GM18519 (cell line): ENCODE data around the gene INPP5A.

ENCODE experiments used
- ATAC-seq: cut with Tn5 transposase; IDR thresholded peaks from one replicate; pipeline ENCODE4 v1.9.1; 2021; ENCODE audit warnings: mild to moderate bottlenecking, moderate library complexity; ENCODE audit not compliant: unreplicated experiment, low FRiP score

INPP5A gene

DNA sequence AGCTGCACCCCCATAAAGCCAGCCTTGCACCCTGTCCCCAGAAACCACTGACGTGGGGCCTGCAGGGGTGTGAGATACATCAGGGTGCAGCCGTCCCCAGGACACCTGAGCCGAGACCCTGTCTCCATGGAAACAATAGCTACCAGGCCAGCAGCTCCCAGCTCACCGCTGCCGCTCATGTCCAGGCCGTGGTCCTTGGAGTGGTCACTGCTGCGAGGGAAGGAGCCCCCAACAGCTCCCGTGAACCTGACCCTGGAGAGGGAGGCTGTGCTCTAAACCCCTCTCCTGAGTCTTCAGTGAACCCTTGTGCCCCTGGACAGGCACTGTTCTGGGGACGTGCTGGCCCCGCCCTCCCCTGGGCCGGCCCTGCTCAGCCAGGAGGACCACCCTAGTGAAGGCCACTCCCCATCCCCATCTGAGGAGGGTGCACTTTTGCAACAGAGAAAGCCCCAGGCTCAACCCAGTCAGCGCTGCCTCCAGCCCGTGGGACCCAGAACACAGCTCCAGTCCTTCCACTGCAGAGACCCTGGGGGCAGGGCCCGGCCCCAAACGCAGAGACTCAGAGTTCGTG, 19.6 kb upstream of the INPP5A start:
- no peak for ATAC-seq

DNA sequence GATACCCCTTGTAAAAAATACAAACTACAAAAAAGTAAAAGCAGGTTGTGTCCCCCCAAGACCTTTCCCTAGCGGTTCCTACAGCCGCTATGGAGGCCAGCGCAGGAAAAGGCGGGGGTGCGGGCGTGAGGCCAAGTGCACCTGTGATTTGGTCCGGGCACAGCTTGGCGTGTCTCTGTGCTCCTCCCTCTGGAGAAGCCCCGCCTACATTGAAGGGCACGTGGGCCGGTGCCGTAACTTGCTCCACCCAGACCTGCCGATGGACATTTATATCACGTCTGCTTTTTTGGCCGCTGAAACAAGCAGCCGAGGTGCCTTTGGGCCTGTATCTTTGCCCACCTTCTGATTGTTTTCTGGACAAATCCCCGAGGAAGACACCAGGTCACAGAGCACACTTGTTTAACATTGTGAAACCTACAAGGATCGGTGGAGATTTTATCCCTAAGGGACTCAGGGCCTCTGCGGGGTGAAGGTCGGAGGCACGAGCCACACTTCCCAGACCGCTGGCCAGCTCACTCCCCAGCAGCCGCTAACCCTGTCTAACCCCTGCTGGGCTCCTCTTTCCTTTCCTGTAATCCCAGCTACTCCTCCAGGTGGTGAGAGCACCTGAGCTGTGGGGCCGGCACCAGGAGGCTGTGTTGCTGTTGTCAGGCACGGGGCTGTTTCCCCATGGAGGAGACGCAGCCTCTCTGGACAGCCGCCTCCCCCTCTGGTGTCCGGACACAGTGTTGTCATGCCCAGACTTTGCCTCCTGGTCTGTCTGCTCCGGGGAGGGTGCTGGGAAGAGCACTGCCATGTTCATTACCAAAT, 18.8 kb upstream of the INPP5A start:
- ATAC-seq, result no peak

DNA sequence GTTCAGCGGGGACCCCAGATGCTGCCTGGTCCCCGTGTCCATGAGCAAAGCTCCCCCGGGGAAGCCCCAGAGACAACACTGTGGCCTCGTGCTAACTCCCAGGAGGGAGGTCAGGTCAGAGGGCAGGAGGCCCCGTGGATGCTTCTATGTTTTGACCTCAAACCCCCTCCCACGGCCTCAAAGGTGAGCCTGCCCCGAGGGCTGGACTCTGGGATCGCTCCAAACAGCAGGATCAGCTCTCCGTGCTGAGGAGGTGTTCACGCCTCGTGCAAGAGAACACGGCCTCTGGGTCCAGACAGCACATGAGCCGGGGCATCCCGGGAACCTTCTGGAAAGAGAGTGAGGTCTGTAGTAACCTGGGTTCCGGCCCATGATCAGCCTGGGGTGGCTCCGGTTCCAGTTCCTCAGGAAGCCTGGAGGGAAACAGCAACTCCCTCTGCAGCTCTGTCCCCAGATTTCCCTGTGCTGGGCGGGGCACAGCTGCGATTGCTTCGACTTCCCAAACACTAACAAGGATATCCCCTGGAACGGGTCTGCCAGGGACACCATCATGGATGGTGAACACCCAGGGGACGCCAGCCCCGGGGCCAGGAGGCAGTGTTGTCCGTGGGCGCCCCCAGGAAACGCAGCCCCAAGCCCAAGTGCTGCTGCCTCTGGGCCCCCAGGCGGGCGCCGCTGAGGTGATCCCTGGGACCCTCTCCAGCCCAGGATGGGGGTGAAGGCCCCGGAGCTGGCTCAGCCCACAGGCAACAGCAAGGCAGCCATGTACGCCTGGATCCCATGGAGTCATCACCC, 18.0 kb upstream of the INPP5A start:
- no peak for ATAC-seq

DNA sequence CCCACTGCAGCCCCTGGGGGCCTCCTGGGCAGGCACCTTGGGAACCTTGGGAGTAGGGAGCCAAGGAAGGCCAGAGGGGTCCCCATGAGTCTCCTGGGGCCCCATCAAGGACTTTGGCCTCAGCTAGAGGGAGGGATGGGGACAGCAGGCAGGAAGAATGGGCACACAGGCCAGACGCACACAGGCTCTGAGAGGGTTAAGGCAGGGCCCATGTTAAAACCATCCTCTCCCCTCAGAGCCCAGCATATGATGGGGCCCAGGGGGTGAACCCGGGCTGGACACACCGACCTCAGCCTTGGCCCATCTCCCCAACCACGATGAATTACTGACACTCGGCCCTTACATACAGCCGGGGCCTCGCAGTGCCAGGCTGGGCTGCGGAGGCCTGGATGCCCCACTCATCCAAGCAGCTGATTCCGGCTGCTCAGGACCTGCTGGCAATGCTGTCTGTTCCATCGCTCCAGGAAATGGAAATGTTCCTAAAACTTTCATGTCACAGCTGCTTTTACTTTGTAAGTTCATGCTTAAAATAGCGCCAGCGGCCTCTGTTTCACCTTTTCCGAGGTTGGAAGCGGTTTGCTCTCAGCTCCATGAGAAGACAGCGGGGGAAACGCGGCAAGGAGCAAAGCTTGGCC, 17.3 kb upstream of the INPP5A start:
- no peak for ATAC-seq

DNA sequence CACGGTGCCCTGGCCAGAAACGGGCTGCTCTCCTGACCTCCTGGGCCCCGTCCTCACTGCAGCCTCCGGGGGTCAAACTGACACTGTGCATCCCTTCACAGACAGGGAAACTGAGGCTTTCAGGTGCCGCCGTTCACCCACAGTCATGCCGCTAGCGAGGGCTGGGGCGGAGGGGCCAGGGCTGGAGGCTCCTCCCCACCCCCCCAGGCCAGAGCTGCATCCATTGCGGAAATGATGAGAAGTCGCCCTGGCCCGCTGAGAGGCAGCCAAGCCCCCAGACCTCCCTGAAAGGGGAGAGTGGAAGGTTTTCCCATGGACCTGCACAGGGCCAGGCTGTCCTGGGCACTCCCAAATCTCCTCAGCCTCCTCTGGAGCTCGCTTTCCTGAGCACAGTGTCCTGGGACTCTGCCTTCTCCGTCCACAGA, 16.5 kb upstream of the INPP5A start:
- ATAC-seq, result no peak

DNA sequence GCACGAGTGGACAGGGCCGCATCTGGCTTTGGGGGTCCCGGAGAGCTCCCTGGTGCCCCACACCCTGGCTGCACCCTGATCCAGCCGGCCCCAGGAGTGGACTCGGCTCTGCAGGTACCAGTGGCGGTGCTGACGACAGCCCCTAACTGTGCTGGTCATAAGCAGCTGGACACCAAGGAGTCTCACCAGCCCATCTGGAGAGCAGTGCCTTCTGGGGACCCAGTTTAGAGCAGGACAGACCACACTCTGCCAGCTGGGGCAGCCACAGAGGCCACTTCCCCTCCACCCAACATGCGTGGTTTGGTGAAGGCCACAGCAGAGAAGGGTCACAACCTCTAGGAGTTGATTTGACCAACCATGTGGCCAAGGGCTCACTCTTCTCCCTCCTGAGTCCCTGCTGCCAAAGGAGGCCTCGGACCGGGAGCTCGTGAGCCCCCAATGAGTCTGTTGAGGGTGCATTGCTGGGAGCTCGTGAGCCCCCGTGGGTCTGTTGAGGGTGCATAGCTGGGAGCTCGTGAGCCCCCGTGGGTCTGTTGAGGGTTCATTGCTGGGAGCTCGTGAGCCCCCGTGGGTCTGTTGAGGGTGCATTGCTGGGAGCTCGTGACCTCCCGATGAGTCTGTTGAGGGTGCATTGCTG, 16.0 kb upstream of the INPP5A start:
- ATAC-seq, result no peak

DNA sequence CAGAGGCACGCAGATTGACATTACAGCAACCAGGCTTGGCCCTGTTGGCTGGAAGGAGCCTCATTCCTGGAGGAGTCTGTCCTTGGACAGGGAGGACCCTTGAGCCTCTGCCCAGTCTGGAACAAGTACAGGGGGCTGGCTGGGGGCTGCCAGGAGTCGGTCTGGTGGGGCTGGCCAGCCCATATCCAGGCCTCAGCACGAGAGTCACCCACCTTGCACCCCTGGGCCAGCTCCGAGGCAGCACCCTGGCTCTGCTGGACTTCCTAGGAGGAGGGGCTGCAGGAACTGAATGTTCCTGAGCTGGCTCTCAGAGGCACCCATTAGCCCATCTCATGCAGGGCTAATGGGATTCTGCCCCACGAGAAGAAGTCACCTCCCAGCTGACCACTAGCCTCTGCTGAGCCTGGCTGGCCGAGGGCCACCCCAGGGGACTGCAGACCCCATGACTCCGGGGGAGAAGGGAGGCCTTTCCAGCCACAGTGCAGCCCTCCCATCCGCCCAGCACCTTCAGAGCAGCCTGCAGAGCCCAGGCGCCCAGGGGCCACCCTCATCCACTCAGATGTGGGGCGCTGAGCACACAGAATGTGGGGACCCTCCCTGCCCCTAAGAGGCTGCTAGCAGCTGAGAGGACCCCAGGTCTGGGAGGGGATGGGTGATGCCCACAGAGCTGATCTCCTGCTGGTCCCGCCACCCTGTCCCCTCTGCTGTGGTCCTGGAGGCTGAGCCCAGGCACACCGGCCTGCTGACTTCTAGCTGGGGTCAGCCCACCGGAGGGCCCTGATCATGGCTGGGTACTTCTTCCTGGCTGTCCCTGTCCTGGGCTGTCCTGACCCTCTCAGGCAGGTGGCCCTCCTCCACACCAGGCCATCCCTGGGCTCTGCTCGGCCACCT, 14.8 kb upstream of the INPP5A start:
- no peak for ATAC-seq

DNA sequence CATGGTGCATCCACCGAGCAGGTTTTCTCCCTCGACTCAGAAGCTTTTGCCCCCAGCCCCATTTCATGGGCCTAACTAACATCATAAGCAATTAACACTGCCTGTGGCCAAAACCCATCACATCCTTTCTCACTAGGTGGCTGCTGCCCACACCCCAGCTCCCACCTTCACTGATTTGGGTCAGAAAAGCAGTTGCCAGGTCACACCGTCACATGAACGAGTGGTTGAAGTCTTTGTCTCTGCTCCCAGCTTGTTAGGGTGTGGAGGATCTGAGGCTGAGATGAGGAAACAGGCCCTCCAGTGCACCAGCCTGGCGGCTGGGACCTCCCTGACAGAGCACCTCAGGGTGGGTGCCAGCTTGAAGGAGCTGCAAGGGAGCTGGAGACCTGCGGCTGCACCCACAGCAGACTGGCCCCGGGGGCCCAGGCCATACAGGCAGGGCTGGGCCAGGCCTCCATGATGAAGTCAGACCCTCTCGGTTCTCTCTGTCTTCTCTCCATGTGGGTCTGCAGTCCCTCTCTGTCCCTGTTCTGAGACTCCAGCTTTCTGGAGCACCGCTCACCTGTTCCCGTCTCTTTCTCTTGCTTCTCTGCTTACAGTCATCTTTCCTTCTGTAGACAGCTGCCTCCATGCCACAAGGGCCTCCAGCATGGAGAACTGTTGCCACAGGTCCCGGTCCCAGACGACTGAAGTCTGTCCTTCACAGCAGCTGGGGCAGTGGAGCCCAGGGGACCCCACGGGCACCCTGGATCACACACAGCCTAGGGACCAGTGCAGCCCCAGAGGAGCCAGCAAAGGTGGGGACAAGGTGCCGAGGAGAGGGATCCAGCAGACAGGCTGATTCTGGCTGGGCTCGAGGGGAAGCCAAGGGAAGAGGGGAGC, 13.8 kb upstream of the INPP5A start:
- no peak for ATAC-seq

DNA sequence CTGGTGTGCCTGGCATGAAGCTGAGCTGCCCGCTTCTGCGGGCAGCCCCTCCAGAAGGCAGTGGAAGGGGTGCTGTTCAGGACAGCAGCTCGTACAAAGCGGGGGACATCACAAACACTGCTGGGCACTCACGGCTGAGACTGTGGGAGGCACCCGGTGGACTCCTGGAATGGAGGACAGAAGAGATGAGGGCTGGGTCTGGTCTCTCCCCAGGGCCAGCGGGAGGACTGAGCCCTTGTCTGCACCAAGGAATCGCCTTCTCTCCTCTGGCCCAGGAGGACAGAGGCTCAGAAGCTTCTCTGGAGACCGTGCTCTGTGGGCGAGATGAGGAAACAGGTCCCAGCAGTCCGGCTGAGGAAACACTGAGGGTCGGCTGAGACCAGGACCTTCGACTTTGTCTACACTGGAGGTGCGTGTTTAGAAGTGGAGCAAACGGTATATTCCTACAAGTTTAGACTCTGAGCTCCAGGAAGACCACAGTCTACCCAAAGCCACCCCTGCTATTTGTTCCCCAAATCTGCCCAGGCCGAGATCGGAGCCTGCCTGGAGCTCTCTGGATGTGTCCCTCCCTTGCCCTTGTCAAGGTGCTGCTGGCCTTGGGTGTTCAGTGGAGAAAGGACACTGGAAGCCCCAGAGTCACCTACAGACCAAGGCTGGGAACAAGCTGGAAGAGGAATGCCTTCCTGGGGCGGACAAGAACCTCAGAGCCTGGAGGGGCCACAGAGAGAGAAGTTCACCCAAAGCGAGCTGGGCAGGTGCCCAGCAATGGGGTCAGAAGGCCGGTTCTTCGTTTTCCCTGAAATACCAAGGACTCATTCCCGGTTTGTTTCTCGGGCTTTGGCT, 12.9 kb upstream of the INPP5A start:
- ATAC-seq, result no peak

DNA sequence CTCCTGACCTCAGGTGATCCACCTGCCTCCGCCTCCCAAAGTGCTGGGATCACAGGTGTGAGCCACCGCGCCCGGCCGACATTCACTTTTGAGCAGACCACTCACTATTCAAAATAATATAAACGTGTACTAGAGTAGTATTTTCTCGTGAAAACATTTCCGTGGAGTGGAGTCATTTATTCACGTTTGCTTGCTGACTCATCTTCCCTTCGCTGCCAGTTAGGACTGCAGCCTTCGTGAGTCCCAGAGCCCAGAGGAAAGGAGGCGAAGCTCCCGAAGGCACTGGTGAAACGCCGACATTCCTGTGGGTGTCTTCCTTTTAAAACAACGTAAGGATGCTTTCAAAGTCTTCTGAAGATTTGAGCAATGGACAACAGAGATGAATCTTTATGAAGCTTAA, 10.9 kb upstream of the INPP5A start:
- no peak for ATAC-seq

DNA sequence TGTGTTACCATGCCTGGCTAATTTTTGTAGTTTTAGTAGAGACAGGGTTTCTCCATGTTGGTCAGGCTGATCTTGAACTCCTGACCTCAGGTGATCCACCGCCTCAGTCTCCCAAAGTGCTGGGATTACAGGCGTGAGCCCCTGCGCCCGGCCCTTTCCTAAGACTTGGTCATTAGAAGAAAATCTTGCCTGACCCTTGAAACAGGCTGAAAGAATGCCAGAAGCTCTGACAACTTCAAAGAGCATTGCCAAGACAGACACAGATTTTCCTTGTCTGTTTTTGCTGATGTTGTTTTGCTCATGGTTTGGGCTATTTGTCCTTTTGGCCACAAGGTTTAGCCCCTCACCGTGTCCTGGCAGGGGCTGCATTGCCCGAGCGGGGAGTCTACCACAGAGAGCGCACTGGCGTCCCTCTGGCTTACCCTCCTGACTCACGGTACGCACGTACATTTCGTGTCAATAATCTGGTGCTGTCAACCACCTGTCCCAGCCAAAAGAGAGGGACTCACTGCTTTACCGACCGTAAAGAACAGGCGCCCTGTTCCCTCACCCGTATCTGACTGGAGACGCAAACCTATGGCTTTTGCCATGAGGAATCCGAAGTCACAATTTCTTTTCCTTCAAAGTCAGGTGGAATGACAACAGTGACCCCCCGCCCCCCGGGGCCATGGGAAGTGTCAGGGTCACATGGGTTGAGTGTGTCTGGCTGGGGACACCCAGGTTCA, 10.1 kb upstream of the INPP5A start:
- no peak for ATAC-seq

DNA sequence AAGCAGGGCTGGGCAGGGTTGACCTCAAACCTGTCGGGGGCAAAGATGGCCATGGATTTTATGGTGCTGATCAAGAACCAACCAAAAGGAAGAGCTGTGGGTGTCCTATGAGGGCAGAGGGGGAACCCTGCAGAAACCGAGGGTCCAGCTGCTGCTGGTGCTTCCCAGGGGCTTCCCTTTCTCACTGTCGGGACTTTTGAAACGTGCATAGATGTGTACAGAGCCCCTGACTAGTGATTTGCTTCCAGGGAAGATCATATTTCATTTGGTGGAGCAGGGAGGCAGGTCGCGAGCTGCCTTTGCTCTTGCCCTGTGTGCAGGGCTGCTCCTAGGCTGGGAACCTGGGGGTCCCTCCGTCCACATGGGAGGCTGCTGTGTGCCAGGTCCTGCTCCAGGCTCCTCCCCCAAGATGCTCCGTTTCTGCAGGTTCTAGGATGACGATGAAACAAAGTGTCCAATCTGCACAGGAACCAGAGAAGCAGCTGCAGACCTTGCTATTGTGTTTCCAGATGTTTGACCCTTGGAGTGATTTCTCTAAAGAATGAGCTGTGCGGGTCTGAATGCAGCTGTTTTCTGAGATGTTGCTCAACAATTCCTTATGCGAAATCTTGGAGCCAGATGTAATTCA, 9.4 kb upstream of the INPP5A start:
- ATAC-seq, result no peak

DNA sequence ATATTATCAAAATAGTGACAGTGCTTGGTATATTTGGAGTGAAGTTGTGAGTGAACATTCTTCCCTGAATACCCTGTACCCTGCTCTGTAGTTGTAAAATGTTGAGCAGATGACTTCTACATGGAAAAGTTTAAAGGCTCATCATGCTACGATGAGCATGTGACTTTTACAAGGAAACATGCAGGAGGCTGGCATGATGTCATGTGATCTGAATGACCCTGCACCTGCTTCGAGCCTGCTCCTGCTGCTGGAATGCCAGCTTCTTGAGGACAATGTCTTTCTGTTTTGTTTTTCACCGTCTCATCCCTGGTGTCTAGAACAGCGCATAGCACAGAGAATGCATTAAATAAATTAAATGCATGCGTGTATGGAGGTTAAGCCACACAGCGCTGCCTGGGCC, 5.4 kb upstream of the INPP5A start:
- ATAC-seq, result no peak

DNA sequence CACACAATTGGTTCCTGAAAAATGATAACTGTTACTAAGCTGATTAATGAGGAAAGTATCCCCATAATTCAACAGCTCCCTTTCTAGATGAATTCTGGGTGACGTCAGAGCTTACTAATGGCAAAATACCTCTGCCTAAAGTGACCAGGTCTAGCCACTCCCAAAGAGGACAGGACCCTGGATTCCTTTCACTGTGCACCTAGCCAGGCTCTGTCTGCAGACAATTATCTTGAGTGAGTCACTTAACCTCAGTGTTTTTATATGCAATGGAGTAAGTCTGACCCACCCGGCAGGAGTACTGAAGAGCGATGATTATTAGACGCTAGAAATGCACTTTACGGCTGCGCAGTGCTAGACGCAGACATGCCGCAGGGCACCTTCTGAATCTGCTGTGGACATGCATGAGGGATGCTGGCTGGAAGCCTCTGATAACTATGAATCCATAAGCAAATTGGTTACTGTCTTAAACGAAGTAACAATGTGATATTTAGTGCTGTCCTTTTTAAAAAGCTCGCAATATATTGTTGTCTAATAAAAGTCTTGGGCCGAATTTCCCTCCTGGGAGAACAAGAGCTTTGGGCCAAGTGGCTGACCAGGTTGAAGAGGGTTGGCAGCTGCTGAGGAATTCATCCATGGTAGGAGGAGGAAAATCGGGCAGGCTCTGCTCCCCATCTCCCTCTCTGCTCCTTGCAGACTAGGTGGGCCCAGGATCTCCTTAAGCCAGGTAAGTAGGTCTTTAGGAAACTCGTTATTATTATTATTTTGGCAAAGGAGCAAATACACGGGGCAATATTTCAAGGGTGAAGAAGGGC, 4.6 kb upstream of the INPP5A start:
- ATAC-seq, result no peak

DNA sequence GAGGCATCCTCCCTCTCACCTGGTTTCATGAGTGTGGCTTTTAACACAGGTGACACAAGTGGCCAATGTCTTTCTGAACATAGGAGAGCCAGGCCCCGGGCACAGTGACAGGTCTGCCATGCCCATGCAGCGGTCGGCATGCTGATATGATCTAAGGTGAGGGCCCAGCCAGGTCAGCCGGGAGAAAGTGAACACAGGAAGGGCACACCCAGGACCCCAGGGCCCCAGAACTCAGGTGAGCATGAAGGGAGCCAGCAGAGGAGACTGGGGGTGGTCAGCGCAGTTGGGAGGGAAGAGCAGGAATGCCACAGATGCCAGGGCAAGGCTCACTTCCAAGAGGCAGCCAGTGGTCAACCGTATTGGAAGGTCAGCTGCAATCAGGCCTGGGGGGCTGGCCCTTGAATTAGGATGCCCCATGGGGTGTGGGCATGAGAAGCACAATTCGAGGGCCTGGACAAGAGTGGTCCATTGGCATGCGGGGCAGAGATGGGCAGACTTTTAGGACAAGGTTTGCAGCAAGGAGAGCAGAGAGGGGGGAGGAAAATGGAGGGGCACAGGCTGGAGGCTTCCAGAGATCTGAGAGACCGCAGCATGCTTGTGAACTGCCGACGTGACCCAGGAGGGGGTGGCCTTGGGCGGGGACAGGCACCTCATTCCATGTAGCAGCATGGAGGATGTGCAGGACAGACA, 3.9 kb upstream of the INPP5A start:
- no peak for ATAC-seq
